Tibial nerve (tissue), 4 donors: ENCODE data around the gene CMBL.

ENCODE experiments used
- EP300 ChIP-seq, 2 donors: sonication (generic); formaldehyde crosslinking; IDR thresholded peaks; one replicate each; pipeline ENCODE4 v1.6.1; 2017; ENCODE audit warnings: antibody characterized with exemption in 2 of 2, mild to moderate bottlenecking in 1 of 2
- POLR2A ChIP-seq, 2 donors: fragments of 450-650 bp; IDR thresholded peaks; one replicate each; pipeline ENCODE4 v1.6.1; 2017; ENCODE audit warnings: antibody characterized with exemption in 2 of 2, mild to moderate bottlenecking in 2 of 2, moderate library complexity in 2 of 2
- TF ChIP-seq, protein P1 (sequence below), 5 experiments: fragments of 200-600 bp in 3 of 5; fragments of 450-650 bp in 2 of 5; sonication (generic) in 3 of 5; IDR thresholded peaks; one replicate each; pipeline ENCODE4 v1.5.1; 2016 to 2019; ENCODE audit warnings: antibody characterized with exemption in 5 of 5, mild to moderate bottlenecking in 3 of 5, moderate library complexity in 2 of 5

GRCh38 chr5:10339958-10340357 lies 32.3 kb upstream of the CMBL start:
- TF ChIP-seq, protein P1, sequence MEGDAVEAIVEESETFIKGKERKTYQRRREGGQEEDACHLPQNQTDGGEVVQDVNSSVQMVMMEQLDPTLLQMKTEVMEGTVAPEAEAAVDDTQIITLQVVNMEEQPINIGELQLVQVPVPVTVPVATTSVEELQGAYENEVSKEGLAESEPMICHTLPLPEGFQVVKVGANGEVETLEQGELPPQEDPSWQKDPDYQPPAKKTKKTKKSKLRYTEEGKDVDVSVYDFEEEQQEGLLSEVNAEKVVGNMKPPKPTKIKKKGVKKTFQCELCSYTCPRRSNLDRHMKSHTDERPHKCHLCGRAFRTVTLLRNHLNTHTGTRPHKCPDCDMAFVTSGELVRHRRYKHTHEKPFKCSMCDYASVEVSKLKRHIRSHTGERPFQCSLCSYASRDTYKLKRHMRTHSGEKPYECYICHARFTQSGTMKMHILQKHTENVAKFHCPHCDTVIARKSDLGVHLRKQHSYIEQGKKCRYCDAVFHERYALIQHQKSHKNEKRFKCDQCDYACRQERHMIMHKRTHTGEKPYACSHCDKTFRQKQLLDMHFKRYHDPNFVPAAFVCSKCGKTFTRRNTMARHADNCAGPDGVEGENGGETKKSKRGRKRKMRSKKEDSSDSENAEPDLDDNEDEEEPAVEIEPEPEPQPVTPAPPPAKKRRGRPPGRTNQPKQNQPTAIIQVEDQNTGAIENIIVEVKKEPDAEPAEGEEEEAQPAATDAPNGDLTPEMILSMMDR (IDR thresholded peaks at IDR 0.05) = no peak
- TF ChIP-seq POLR2A (IDR thresholded peaks at IDR 0.05) = no peak
- no peak for TF ChIP-seq EP300 (IDR thresholded peaks at IDR 0.05)
